Stimulated activated memory B cell treated with anti-CD40 and anti-IgM and Interleukin-4, amounts not matched to agents 10 μg/mL and 1 μg/mL and 100 μg/mL, for 72 hours (primary cell): ENCODE data around the gene NCOA3.
"Not testable (repeated sequence)": the region's sequence is repeated elsewhere in the genome, so short reads cannot be mapped to it uniquely, and the experiment has no call there.

Source experiments
- ATAC-seq: fragments of 150-1000 bp; cut with Tn5 transposase; 2 replicates; pipeline ENCODE4 v1.10.0; 2021
- H3K27ac Mint-ChIP-seq: one replicate; pipeline ENCODE4 v1.8.0; 2022; ENCODE audit warnings: mild to moderate bottlenecking, mixed read lengths
- H3K27me3 Mint-ChIP-seq: one replicate; pipeline ENCODE4 v1.8.0; 2022; ENCODE audit warnings: mixed read lengths
- H3K36me3 Mint-ChIP-seq: one replicate; pipeline ENCODE4 v1.8.0; 2022; ENCODE audit warnings: mixed read lengths
- H3K4me1 Mint-ChIP-seq: one replicate; pipeline ENCODE4 v1.8.0; 2022; ENCODE audit warnings: mixed read lengths
- H3K4me3 Mint-ChIP-seq: one replicate; pipeline ENCODE4 v1.8.0; 2022; ENCODE audit warnings: mild to moderate bottlenecking, moderate library complexity, mixed read lengths
- H3K9me3 Mint-ChIP-seq: one replicate; pipeline ENCODE4 v1.8.0; 2022; ENCODE audit warnings: mixed read lengths

The NCOA3 gene

DNA sequence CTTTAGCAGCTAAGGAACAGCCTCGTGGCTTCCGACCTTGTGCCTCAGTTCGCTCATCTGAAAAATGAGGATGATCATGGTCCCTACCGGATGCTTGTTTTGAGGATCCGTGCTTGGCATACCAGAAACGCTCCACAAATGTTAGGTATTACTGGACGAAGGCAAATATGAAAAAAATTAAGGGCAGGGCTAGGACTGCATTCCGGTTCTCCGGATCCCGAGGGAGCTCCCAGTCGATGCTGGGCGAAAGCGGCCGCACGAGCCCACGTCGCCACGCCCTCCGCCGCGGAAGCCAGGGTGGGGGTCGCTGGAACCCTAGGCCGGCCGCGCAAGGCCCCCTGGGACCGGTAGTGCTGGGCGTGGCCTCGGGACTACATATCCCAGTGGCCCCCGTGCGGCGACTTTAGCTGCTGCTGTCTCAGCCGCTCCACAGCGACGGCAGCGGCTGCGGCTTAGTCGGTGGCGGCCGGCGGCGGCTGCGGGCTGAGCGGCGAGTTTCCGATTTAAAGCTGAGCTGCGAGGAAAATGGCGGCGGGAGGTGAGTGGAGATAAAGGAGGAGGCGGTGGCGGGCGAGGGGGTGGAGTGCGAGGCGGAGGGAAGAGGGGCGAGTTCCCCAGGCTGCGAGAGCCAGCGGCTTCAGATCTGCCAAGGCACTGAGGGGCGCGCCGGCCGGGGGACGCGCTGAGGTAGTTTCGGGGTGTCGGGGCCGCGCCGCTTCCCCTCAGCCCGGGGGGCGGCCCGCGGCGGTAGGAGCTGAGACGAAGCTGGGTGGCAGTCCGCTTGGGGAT, at the start of gene NCOA3:
Gene NCOA3, plus strand, starts transcription at position 406 of the 789 bp plus-strand sequence. CDS start 120,361 bp downstream, outside the sequence.
- H3K27me3 Mint-ChIP-seq = no peaks in the 10 kb centered on the region
- peak within 1 kb of the TSS; percentile 94 for H3K4me3 Mint-ChIP-seq
- ATAC-seq = peak; percentile 94
- H3K36me3 Mint-ChIP-seq = peaks cover 24% of the 10 kb centered on the region
- no peaks in the 10 kb centered on the region for H3K9me3 Mint-ChIP-seq
- H3K4me1 Mint-ChIP-seq = peaks cover 36% of the 10 kb centered on the region
- H3K27ac Mint-ChIP-seq = peak within 1 kb of the TSS; percentile 93

DNA sequence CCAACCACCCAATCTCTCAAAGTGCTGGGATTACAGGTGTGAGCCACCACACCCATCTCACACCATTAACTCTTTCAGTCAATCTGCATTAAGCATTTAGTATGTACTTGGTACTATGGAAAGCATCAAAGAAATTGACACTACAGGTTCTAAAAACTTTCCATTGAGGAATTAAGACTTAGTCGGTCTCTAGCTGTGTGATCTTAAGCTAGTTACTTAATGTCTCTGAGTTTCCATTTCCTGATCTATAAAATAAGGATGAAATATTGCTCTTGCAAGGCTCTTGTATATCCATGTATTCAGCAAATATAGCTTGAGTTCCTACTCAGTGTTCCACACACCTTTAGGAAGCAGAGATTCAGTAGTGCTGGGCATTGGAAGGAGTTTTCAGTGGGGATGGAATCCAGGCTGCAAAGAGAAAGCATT, 48.9 kb upstream of the NCOA3 start:
- no peaks in the 10 kb centered on the region for H3K36me3 Mint-ChIP-seq
- no peak for ATAC-seq
- H3K27me3 Mint-ChIP-seq = no peaks in the 10 kb centered on the region
- peak overlapping the region; percentile 91 for H3K27ac Mint-ChIP-seq
- peaks cover 48% of the 10 kb centered on the region for H3K4me1 Mint-ChIP-seq
- no peaks in the 10 kb centered on the region for H3K9me3 Mint-ChIP-seq
- peak overlapping the region; percentile 12 for H3K4me3 Mint-ChIP-seq

DNA sequence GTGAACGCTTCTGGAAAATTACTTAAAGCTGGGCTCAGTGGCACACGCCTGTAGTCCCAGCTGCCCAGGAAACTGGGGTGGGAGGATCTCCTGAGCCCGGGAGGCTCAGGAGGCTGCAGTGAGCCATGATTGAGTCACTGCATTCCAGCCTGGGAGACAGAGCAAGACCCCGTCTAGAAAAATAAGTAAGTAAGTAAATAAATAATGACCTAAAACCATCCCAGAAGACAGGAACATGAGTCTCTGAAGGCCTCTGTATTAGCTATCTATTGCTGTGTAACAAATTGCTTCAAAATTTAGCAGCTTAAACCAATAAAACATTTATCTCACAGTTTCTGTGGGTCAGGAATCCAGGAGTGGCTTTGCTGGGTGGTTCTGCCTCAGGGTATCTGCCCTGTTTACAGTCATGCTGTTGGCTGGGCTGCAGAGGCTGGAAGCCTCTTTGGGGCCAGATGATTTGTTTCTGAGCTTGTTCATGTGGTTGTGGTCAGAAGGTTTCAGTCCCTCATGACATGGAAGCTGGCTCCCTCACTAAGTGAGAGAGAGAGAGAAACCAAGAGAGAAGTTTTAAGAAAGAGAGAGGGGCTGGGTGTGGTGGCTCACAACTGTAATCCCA, 48.4 kb upstream of the NCOA3 start:
- Mint-ChIP-seq H3K27me3 (no peaks in the 10 kb centered on the region), H3K4me1 (peaks cover 46% of the 10 kb centered on the region)

DNA sequence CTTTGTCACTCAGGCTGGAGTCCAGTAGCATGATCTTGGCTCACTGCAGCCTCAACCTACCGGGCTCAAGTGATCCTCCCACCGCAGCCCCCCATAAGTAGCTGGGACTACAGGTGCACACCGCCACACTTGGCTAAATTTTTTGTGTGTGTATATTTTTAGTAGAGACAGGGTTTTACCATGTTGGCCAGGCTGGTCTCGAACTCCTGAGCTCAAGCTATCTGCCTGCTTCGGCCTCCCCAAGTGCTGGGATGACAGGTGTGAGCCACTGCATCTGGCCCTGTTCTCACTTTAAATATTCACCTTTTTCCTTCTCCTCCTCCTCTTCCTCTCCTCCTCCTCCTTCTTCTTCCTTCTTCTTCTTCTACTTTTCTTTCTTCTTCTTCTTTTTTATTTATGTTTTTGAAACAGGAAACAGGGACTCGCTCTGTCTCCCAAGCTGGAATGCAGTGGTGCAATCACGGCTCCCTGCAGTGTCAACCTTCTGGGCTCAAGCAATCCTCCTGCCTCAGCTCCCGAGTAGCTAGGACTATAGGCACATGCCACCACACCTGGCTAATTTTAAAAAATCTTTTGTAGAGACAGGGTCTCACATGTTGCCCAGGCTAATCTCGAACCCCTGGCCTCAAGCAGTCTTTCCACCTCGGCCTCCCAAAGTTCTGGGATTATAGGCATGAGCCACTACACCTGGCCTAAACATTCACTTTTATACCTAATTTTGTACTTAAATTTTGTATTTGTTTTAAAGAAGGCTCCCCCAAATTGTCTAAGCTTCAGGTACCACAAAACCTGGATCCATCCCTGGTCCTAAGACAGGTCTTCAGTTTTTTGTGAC, 47.2 kb upstream of the NCOA3 start:
- Mint-ChIP-seq H3K4me3 (no peak overlapping the region), H3K27ac (peak overlapping the region; percentile 91)

More for the DNA sequence above, 48.4 kb upstream of the NCOA3 start:
- peak overlapping the region; percentile 91 for H3K27ac Mint-ChIP-seq
- peak; percentile 95 for ATAC-seq
- peak overlapping the region; percentile 18 for H3K4me3 Mint-ChIP-seq
- no peaks in the 10 kb centered on the region for H3K9me3 Mint-ChIP-seq
- no peaks in the 10 kb centered on the region for H3K36me3 Mint-ChIP-seq

DNA sequence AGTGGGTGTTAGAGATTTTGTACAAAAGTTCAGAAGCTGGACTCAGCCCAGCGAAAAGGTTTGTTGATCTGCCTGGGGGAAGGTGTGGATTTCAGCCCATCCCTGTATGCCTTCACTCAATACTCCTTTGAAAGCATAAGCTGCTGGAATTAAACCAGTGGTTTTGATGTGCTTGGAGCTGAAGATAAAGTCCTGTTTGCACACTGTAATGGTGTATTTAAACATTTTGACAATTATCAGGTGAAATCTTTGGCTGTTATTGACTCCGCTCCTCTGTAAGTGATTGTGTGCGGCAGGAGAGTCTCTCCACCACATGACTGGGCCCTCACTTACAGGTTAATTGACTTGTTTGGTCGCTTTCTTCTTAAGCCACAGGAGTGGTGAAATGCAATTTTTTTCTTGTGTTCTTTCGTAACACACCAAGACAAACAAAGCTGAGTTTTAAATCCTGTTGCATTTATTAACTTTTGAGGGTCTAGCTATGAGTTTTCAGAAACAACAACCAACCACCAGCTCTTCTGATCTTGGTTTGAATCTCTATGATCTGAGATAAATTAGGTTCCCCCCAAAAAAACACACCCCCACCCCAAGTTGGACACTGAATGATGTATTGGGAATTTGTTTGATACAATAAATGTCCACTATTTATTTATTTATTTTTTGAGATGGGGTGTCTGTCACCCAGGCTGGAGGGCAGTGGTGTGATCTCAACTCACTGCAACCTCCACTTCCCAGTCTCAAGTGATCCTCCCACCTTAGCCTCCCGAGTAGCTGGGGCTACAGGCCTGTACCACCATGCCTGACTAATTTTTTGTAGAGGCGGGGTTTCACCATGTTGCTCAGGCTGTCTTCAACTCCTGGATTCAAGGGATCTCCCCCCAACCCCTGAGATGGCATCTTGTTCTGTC, 46.3 kb upstream of the NCOA3 start:
- no peak overlapping the region for H3K4me3 Mint-ChIP-seq
- peaks cover 41% of the 10 kb centered on the region for H3K4me1 Mint-ChIP-seq
- ATAC-seq = no peak
- H3K36me3 Mint-ChIP-seq = no peaks in the 10 kb centered on the region
- H3K9me3 Mint-ChIP-seq = no peaks in the 10 kb centered on the region
- peak overlapping the region; percentile 91 for H3K27ac Mint-ChIP-seq
- H3K27me3 Mint-ChIP-seq = no peaks in the 10 kb centered on the region

More for the DNA sequence above, 47.2 kb upstream of the NCOA3 start:
- H3K9me3 Mint-ChIP-seq = no peaks in the 10 kb centered on the region
- ATAC-seq = no peak
- H3K27me3 Mint-ChIP-seq = no peaks in the 10 kb centered on the region
- peaks cover 44% of the 10 kb centered on the region for H3K4me1 Mint-ChIP-seq
- no peaks in the 10 kb centered on the region for H3K36me3 Mint-ChIP-seq

DNA sequence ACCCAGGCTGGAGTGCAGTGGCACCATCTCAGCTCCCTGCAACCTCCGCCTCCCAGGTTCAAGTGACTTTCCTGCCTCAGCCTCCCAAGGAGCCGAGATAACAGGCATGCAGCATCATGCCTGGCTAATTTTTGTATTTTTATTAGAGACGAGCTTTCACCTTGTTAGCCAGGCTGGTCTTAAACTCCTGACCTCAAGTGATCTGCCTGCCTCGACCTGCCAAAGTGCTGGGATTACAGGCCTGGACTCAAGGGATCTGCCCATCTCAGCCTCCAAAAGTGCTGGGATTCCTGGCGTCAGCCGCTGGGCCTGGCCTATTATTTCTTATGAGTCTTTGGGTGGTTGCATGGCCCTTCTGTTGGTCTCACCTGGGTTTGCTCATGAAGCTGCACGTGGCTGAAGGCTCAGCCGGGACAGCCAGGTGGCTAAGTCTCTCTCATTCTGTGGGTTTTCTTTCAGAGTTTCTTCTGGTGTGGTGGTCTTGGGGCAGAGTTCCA, 45.6 kb upstream of the NCOA3 start:
- Mint-ChIP-seq H3K4me1 (peaks cover 34% of the 10 kb centered on the region), H3K27ac (peak overlapping the region; percentile 91), H3K4me3 (no peak overlapping the region), H3K9me3 (no peaks in the 10 kb centered on the region), H3K27me3 (no peaks in the 10 kb centered on the region), H3K36me3 (no peaks in the 10 kb centered on the region)
- ATAC-seq = no peak

DNA sequence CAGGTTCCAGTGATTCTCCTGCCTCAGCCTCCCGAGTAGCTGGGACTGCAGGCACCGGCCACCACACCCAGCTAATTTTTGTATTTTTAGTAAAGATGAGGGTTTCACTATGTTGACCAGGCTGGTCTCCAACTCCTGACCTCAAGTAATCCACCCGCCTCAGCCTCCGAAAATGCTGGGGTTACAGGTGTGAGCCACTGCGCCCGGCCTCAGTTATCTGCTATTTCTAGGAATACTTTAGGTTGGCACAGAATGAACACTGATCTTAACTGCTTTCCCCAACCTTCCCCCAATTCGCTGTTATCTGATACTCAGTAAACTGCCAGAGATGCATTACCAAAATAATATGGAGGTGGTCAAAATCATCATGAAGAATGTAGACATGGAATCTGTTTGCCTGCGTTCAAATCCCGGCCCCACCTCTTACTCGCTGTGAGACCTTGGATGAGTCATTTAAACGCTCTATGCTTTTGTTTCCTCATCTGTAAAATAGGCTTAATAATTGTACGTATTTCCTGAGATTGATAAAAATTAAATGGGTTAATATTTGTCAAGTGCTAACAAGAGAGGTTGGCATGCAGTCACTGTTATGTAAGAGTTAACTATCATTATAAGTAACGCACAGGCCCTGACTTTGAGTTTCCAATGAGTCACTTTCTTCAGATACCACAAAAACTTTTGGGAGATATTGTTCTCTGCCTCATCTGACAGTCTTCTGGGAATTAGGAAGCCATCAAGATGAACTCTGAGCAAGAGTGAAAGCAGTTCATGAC, 44.5 kb upstream of the NCOA3 start:
- no peaks in the 10 kb centered on the region for H3K27me3 Mint-ChIP-seq
- ATAC-seq = peak; percentile 53
- H3K4me1 Mint-ChIP-seq = peaks cover 31% of the 10 kb centered on the region
- H3K9me3 Mint-ChIP-seq = no peaks in the 10 kb centered on the region
- peak overlapping the region; percentile 32 for H3K27ac Mint-ChIP-seq
- H3K36me3 Mint-ChIP-seq = no peaks in the 10 kb centered on the region
- H3K4me3 Mint-ChIP-seq = no peak overlapping the region

DNA sequence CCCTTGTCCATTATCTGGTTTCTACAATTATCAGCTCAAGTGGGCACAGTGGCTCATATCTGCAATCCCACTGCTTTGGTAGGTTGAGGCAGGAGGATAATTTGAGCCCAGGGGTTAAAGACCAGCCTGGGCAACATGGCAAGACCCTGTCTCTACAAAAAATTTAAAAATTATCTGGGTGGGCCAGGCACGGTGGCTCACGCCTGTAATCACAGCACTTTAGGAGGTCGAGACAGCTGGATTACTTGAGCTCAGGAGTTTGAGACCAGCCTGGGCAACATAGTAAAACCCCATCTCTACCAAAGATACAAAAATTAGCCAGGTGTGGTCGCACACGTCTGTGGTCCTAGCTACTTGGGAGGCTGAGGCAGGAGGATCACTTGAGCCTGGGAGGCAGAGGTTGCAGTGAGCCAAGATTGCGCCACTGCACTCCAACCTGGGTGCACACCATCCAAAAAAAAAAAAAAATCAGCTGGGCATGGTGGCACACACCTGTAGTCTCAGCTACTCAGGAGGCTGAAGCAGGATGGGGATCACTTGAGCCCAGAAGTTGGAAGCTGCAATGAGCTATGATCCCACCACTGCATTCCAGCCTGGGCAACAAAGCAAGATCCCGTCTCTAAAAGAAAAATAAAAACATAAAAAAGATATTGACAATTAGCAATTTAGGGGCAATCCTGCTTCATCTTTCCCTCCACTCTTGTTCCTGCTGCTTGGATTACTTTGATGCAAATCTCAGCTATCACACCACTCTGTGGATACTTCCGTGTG, 43.2 kb upstream of the NCOA3 start:
- peak overlapping the region; percentile 32 for H3K27ac Mint-ChIP-seq
- not testable (repeated sequence) for H3K4me3 Mint-ChIP-seq, H3K27me3 Mint-ChIP-seq, H3K9me3 Mint-ChIP-seq, H3K36me3 Mint-ChIP-seq, ATAC-seq
- peaks cover 21% of the 10 kb centered on the region for H3K4me1 Mint-ChIP-seq

DNA sequence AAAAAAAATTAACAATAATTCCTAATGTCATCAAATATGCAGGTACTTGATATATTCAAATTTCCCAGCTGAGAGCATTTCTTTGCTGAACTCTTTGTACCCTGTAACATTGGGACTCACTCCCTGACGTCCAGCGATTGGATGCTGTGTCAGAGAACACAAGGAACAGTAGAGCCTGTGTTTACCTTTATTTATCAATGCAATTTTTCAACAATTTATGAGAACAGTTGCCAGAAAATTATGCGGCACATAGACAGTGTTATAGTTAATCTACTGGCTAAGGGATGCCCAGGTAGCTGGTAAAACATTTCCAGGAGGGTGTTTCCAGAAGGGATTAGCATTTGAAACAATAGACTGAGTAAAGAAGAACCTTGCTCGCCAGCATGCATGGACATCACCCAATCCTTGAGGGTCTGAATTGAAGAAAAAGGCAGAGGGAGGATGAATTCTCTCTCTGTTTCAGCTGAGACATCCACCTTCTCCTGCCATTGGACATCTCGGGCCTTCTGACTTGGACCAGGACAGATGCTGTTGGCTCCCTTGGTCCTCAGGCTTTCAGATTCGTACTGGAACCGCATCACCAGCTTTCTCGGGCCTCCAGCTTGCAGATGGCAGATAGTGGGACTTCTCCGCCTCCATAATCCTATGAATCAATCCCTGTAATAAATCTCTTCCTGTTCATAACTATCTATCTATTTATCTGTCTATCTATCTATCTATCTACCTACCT, 42.2 kb upstream of the NCOA3 start:
- H3K4me1 Mint-ChIP-seq = peaks cover 15% of the 10 kb centered on the region
- no peaks in the 10 kb centered on the region for H3K27me3 Mint-ChIP-seq
- H3K36me3 Mint-ChIP-seq = no peaks in the 10 kb centered on the region
- H3K4me3 Mint-ChIP-seq = no peak overlapping the region
- ATAC-seq = no peak
- no peaks in the 10 kb centered on the region for H3K9me3 Mint-ChIP-seq
- peak overlapping the region; percentile 42 for H3K27ac Mint-ChIP-seq

DNA sequence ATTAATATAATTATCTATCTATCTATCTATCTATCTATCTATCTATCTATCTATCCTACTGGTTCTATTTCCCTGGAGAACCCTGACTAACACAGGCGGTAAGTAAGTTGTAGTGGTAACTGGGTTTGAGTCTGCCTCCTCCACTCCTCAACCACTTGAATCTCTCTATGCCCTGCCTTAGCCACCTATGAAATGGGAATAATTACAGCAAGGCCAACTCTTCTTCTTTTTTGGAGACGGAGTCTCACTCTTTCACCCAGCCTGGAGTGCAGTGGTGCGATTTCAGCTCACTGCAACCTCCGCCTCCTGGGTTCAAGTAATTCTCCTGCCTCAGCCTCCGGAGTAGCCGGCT, 41.0 kb upstream of the NCOA3 start:
- H3K27me3 Mint-ChIP-seq, H3K9me3 Mint-ChIP-seq, ATAC-seq, H3K4me3 Mint-ChIP-seq, H3K36me3 Mint-ChIP-seq: not testable (repeated sequence)
- peaks cover 17% of the 10 kb centered on the region for H3K4me1 Mint-ChIP-seq
- H3K27ac Mint-ChIP-seq = peak overlapping the region; percentile 42

DNA sequence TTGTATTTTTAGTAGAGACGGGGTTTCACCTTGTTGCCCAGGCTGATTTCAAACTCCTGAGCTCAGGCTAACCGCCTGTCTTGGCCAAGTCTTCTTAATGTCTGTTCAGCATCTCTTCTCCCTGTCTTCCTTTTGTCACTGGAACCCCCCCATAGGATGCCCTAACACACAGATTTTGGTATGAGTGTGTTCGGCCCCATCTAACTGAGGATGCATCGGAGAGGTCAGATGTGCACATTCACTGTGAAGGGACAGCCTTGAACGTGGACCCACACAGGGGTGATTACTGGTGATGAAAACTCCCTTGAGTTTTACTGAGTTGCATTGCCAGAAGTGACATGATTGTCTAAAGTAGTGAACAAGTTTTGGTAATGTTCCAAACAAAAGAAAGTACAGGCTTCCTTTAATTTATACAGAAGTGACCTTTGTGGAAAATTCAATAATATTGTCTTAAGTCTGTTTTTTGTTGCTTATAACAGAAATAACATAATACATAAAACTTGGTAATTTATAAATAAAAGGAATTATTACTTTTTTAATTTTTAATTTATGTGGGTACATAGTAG, 40.5 kb upstream of the NCOA3 start:
- Mint-ChIP-seq H3K9me3 (no peaks in the 10 kb centered on the region), H3K27ac (peak overlapping the region; percentile 42), H3K4me3 (no peak overlapping the region), H3K4me1 (peaks cover 15% of the 10 kb centered on the region), H3K27me3 (no peaks in the 10 kb centered on the region), H3K36me3 (no peaks in the 10 kb centered on the region)
- no peak for ATAC-seq

DNA sequence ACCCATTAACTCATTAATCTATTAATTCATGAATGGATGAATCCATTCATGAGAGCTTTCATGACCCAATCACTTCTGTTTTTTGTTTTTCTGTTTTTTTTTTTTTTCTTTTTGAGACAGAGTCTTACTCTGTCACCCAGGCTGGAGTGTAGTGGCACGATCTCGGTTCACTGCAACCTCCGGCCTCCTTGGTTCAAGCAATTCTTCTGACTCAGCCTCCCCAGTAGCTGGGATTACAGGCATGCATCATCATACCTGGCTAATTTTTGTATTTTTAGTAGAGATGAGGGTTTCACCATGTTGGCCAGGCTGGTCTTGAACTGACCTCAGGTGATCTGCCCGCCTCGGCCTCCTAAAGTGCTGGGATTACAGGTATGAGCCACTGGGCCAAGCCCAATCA, 39.8 kb upstream of the NCOA3 start:
- Mint-ChIP-seq H3K4me1 (peaks cover 14% of the 10 kb centered on the region), H3K27ac (peak overlapping the region; percentile 42)
- ATAC-seq, H3K27me3 Mint-ChIP-seq, H3K9me3 Mint-ChIP-seq, H3K36me3 Mint-ChIP-seq, H3K4me3 Mint-ChIP-seq: not testable (repeated sequence)
